ENCODE results near the gene TPH2. TPM values are rescaled to one million over a fixed set of nuclear protein-coding genes. Genes with fewer than 3 reads are reported as not detected.

Gene TPH2
- polyA plus RNA-seq, 3 donors = not detected

- no peaks in the 10 kb centered on the region for H3K36me3 Mint-ChIP-seq
- WGBS (ENCODE audit: insufficient coverage) = no CpG with 5 or more reads among the region's 3 CpGs
- H3K27ac Mint-ChIP-seq = no peak overlapping the region
- no peak for TF ChIP-seq CTCF (IDR thresholded peaks at IDR 0.05)
- H3K4me1 Mint-ChIP-seq = no peaks in the 10 kb centered on the region
- Histone ChIP-seq H3K4me2 (replicated peaks; ENCODE audit: extremely low read depth, low read length, poor library complexity, severe bottlenecking) (no peak overlapping the region), H3K27me3 (ENCODE audit: control insufficient read depth in 2 of 2, insufficient read depth in 2 of 2, low read length in 2 of 2) (peaks cover 0 to 4% of the 10 kb centered on the region in 2 donors), H3K4me1 (ENCODE audit: control insufficient read depth in 1 of 2, insufficient read depth in 2 of 2, low read length in 2 of 2) (no peaks in the 10 kb centered on the region), H4K20me1 (ENCODE audit: insufficient read depth, low read length) (no peaks in the 10 kb centered on the region), H3K9me3 (replicated peaks in 1 of 2; ENCODE audit: control insufficient read depth in 1 of 2, insufficient read depth in 1 of 2, low read length in 2 of 2) (no peaks in the 10 kb centered on the region), H3K36me3 (replicated peaks in 1 of 2; ENCODE audit: control insufficient read depth in 1 of 2, insufficient read depth in 2 of 2, low read length in 2 of 2) (no peaks in the 10 kb centered on the region), H3K9ac (ENCODE audit: insufficient read depth, low read length, poor library complexity, severe bottlenecking) (no peak overlapping the region), H2AFZ (ENCODE audit: insufficient read depth, low read depth, low read length, poor library complexity, severe bottlenecking) (no peak overlapping the region), H3K4me3 (replicated peaks in 1 of 3; ENCODE audit: low read depth in 2 of 3, low read length in 3 of 3) (no peak overlapping the region), H3K27ac (ENCODE audit: low read depth in 1 of 2, low read length in 2 of 2) (no peak overlapping the region), H3K79me2 (ENCODE audit: insufficient read depth, low read length) (no peaks in the 10 kb centered on the region)
- no peak overlapping the region for H3K4me3 Mint-ChIP-seq
- intact Hi-C loops (cut with micrococcal nuclease) = no loop called here
- DNase-seq = no peak
- peaks cover 0 to 9% (median 0%) of the 10 kb centered on the region in 3 donors for H3K27me3 Mint-ChIP-seq (ENCODE audit: low read depth in 3 of 3)
- peaks cover 0 to 10% (median 0%) of the 10 kb centered on the region in 7 donors for H3K9me3 Mint-ChIP-seq
These were observed 28.6 kb downstream of the TPH2 start for GRCh38 chr12:71967211-71967610.

- Histone ChIP-seq H3K4me1 (ENCODE audit: control insufficient read depth in 1 of 2, insufficient read depth in 2 of 2, low read length in 2 of 2) (no peaks in the 10 kb centered on the region), H3K27ac (ENCODE audit: low read depth in 1 of 2, low read length in 2 of 2) (no peak overlapping the region), H3K4me3 (replicated peaks in 1 of 3; ENCODE audit: low read depth in 2 of 3, low read length in 3 of 3) (no peak overlapping the region), H3K79me2 (ENCODE audit: insufficient read depth, low read length) (no peaks in the 10 kb centered on the region), H3K9me3 (replicated peaks in 1 of 2; ENCODE audit: control insufficient read depth in 1 of 2, insufficient read depth in 1 of 2, low read length in 2 of 2) (no peaks in the 10 kb centered on the region), H3K9ac (ENCODE audit: insufficient read depth, low read length, poor library complexity, severe bottlenecking) (no peak overlapping the region), H3K36me3 (replicated peaks in 1 of 2; ENCODE audit: control insufficient read depth in 1 of 2, insufficient read depth in 2 of 2, low read length in 2 of 2) (no peaks in the 10 kb centered on the region), H2AFZ (ENCODE audit: insufficient read depth, low read depth, low read length, poor library complexity, severe bottlenecking) (no peak overlapping the region), H4K20me1 (ENCODE audit: insufficient read depth, low read length) (no peaks in the 10 kb centered on the region), H3K27me3 (ENCODE audit: control insufficient read depth in 2 of 2, insufficient read depth in 2 of 2, low read length in 2 of 2) (peaks cover 0 to 4% of the 10 kb centered on the region in 2 donors), H3K4me2 (replicated peaks; ENCODE audit: extremely low read depth, low read length, poor library complexity, severe bottlenecking) (no peak overlapping the region)
- Mint-ChIP-seq H3K9me3 (peaks cover 0 to 10% (median 0%) of the 10 kb centered on the region in 7 donors), H3K36me3 (no peaks in the 10 kb centered on the region), H3K4me3 (no peak overlapping the region), H3K27me3 (ENCODE audit: low read depth in 3 of 3) (peaks cover 0 to 11% (median 3%) of the 10 kb centered on the region in 3 donors), H3K27ac (no peak overlapping the region), H3K4me1 (no peaks in the 10 kb centered on the region)
- no CpG with 5 or more reads among the region's 1 CpG for WGBS (ENCODE audit: insufficient coverage)
- no peak for TF ChIP-seq CTCF (IDR thresholded peaks at IDR 0.05)
- intact Hi-C loops (cut with micrococcal nuclease) = no loop called here
- DNase-seq = no peak
These were observed 30.7 kb downstream of the TPH2 start for GRCh38 chr12:71969330-71969729.

Data from CD14-positive monocyte (primary cell).